ENCODE measurements around the gene LRP1.

Gene LRP1

DNA sequence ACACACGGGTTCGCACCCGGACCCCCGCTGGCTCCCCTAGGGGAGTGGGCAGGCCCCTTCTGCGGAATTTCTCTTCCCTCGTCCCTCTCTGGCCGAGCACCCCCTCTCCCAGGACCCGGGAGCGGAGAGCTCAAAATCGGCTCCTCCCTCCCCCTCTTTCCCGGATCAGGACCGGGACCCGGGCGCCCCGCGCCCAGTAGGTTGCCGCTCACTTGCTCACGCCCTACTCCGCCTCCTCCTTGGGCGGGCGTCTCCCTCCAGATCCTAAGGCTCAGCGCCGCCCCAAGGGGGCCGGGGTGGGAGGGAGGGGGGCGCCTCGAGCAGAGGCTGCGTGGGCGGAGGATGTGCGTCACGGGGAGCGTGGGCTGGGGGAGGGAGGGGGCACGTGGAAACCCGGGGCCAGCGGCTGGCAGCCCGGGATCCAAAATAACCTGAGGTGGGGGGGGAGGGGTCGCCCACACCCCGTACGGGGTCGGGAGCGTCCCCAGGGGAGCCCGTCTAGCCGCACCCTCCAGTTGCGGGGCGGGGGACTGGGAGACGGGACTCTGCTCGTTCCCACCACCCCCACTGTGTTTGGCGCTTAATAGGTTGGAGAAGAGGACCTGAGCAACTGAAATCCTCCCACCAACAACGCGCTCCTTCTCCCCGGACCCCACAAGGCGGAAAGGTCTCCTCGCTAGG lies 41.1 kb upstream of the LRP1 start:
- TF ChIP-seq, protein P1, sequence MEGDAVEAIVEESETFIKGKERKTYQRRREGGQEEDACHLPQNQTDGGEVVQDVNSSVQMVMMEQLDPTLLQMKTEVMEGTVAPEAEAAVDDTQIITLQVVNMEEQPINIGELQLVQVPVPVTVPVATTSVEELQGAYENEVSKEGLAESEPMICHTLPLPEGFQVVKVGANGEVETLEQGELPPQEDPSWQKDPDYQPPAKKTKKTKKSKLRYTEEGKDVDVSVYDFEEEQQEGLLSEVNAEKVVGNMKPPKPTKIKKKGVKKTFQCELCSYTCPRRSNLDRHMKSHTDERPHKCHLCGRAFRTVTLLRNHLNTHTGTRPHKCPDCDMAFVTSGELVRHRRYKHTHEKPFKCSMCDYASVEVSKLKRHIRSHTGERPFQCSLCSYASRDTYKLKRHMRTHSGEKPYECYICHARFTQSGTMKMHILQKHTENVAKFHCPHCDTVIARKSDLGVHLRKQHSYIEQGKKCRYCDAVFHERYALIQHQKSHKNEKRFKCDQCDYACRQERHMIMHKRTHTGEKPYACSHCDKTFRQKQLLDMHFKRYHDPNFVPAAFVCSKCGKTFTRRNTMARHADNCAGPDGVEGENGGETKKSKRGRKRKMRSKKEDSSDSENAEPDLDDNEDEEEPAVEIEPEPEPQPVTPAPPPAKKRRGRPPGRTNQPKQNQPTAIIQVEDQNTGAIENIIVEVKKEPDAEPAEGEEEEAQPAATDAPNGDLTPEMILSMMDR (IDR thresholded peaks at IDR 0.05; ENCODE audit: low read depth, low read length) = no peak
- H3K4me3 ChIP-seq (ENCODE audit: low read depth, low read length) = peak overlapping the region; percentile 81

DNA sequence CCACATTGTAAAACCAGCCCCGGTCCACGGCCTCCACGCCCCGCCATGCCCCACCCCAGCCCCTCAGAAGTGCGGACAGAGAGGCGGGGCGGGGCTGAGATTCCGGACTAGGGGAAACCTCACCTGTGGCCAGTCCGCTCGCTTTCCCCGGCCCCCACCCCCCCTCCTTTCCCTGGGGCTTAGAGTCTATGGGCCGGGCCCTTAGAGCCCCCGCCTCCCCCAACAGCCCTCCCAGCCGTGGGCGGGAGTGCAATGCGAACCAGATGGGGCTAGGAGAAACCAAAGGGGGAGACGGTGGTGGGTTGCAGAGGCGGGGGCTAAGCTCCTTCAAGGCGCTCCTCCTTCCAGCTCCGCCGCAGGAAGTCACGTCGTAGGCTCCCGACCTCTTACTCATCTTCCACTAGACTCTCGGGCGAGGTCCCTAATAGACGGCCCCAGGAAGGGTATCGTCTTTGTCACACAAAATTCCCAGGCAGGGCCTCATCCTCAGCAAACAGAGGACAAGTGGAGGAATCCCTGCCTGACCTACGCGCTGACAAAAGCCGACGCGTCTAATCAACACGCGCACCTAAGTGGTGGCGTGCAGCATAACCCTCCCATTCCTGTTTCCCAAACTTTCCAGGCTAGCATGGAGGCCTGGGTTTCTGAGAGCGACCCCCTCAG lies 40.5 kb upstream of the LRP1 start:
- H3K4me3 ChIP-seq (ENCODE audit: low read depth, low read length) = peak overlapping the region; percentile 81
- TF ChIP-seq, protein P1 (IDR thresholded peaks at IDR 0.05; ENCODE audit: low read depth, low read length) = no peak

DNA sequence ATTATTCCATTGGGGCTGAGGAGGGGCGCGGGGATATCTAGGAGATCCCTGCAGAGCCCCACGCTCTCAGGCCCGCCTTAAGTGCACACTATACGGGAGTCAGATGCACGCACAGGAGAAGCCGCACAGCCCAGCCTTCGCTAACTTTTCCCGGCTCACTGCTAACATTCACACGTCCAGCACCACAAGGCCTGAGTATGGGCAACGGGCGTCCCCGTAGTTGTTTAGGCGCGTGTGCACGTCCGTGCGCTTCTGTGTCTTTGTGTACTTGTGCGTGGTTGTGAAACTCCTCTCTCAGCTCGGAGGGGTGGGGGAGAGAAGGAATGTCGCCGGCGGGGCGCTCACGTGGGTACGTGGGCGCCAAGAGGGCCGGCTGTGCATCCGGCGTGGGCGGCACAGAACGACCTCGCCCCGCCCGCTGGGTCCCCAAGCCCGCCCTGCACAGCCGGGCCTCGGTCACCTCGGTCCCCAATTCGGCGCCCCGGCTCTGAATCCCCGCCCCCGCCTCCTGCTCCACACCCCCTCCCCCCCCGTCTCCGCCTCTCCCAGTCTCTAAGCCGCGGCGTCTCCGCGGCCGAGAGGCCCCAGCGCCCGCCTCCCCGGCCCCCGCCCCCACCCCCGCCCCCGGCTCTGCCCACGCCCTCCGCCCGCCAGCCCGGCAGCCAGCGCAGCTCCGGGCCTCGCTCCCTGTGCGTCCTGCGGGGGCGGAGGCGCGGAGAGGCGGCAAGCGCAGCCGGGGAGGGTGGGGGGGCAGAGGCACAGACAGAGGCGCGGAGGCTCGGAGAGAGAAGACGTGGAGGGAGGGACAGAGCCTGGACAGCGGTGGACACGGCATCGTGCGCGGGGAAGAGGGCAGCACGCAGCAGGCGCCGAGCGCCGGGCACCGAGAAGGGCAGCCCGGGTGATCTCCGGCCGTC lies 39.7 kb upstream of the LRP1 start, which contains the start of gene NAB2:
Gene NAB2, plus strand, starts transcription at position 761 of the 917 bp plus-strand sequence. CDS start 158 bp downstream, outside the sequence.
- TF ChIP-seq, protein P1 (IDR thresholded peaks at IDR 0.05; ENCODE audit: low read depth, low read length) = no peak
- H3K4me3 ChIP-seq (ENCODE audit: low read depth, low read length) = peak within 1 kb of the TSS; percentile 98

DNA sequence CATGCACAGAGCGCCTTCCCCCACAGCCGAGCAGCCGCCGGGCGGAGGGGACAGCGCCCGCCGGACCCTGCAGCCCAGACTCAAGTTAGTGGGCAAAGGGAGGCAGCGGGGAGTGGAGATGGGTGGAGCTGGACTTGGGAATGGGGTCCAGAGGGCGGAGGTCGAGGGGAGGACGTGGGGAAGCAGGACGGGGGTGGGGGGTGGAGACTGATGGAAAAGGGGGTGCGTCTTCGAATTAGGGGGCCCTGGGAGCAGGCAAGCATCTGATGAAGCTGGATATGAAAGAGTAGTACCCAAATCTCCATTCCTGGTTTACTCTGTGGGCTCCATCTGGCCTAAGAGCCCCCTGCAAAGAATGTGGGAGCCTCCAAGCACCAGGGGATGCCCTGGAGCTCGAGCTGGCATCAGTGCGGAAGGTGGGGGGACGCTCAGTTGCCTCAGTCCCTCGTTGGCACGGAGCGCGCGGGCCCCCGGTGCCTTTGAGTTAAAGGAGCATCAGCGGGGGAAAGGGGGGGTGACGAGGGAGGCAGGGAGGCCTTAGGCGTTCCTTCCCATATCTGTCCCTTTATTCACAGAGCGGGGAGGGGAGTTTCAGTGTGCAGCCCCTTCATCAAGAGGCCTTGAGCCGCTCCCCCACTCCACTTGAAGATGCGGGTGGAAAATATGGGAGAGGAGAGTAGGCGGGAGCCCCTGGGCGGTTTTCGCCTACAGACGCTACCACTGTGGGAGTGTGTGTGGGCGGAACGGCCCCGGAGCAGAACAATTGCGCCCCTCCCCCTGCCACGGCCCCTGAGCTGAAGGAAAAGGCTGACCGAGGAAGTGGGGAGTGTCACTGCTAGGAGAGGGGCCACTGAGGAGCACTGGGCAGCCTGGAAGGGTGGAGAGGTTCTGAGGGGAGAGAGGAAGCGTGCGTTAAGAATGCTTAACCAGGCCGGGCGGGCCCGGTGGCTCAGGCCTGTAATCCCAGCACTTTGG lies 38.7 kb upstream of the LRP1 start:
- TF ChIP-seq, protein P1 (IDR thresholded peaks at IDR 0.05; ENCODE audit: low read depth, low read length) = no peak
- H3K4me3 ChIP-seq (ENCODE audit: low read depth, low read length) = peak overlapping the region; percentile 98

DNA sequence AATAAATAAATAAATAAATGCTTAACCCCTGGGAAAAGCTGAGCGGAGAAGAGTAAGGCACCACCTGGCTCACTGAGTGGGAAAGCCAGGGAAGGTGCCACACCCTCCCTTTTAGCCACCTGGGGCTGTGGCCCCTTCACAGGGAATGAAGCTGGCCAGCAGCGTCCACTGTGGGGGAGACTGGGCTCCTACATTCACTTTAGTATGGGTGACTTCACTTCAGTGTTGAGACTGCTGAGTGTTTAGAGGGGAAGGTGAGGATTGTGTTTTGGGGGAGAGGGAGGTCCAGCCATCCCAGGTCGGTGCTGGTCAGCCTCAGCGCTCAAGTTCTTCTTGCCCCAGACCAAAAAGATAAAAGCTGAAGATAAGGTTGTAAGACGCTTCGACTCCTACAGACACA lies 37.8 kb upstream of the LRP1 start:
- TF ChIP-seq, protein P1 (IDR thresholded peaks at IDR 0.05; ENCODE audit: low read depth, low read length) = no peak
- H3K4me3 ChIP-seq (ENCODE audit: low read depth, low read length) = peak overlapping the region; percentile 98

DNA sequence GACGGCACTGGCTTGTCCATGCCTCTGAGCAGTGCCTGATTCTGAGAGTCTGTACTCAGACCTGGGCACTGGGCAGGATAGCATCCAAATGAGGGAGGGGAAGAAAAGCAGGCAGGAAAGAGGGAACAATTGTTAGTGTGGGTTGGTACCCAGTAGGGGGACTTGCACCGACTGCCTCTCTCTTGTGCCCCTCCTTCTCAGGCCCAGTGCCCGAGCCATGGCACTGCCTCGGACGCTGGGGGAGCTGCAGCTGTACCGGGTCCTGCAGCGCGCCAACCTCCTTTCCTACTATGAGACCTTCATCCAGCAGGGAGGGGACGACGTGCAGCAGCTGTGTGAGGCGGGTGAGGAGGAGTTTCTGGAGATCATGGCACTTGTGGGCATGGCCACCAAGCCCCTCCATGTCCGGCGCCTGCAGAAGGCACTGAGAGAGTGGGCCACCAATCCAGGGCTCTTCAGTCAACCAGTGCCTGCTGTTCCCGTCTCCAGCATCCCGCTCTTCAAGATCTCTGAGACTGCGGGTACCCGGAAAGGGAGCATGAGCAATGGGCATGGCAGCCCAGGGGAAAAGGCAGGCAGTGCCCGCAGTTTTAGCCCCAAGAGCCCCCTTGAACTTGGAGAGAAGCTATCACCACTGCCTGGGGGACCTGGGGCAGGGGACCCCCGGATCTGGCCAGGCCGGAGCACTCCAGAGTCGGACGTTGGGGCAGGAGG lies 37.2 kb upstream of the LRP1 start:
- peak overlapping the region; percentile 98 for H3K4me3 ChIP-seq (ENCODE audit: low read depth, low read length)
- TF ChIP-seq, protein P1 (IDR thresholded peaks at IDR 0.05; ENCODE audit: low read depth, low read length) = no peak
